ENCODE data around the gene CBX3. TPM values are rescaled to one million over a fixed set of nuclear protein-coding genes. Genes with fewer than 3 reads are reported as not detected.
A peak's percentile ranks its signal among the peaks of the same experiment; 100 is the strongest.

Gene CBX3
- total and polyA plus RNA-seq, 2 of the 13 experiments (the other 11 are each of a cell fraction or from before 2014, with no cell fraction given), result 53.9 to 249 TPM

DNA sequence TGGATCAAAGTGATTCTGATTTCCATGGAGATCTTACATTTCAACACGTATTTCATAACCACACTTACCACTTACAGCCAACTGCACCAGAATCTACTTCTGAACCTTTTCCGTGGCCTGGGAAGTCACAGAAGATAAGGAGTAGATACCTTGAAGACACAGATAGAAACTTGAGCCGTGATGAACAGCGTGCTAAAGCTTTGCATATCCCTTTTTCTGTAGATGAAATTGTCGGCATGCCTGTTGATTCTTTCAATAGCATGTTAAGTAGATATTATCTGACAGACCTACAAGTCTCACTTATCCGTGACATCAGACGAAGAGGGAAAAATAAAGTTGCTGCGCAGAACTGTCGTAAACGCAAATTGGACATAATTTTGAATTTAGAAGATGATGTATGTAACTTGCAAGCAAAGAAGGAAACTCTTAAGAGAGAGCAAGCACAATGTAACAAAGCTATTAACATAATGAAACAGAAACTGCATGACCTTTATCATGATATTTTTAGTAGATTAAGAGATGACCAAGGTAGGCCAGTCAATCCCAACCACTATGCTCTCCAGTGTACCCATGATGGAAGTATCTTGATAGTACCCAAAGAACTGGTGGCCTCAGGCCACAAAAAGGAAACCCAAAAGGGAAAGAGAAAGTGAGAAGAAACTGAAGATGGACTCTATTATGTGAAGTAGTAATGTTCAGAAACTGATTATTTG, 16.3 kb upstream of the CBX3 start:
- Histone ChIP-seq H3K4me2 (ENCODE audit: low read depth, low read length) (no peak overlapping the region), H3K27ac (ENCODE audit: extremely low read length, insufficient read depth, low read length) (no peak overlapping the region), H3K4me1 (ENCODE audit: insufficient read depth, low read length) (peaks cover 30% of the 10 kb centered on the region), H4K20me1 (ENCODE audit: insufficient read depth, low read length) (peaks cover 40% of the 10 kb centered on the region), H3K9me3 (ENCODE audit: low read length) (no peaks in the 10 kb centered on the region), H3K9ac (ENCODE audit: insufficient read depth, low read depth, low read length) (no peak overlapping the region), H2AFZ (ENCODE audit: low read length) (no peak overlapping the region), H3K79me2 (ENCODE audit: insufficient read depth, low read length) (no peaks in the 10 kb centered on the region), H3K4me3 (replicated peaks in 1 of 3; ENCODE audit: insufficient read depth in 1 of 3, low read depth in 2 of 3, low read length in 3 of 3) (no peak overlapping the region), H3K27me3 (ENCODE audit: control insufficient read depth in 1 of 2, insufficient read depth in 2 of 2, low read length in 2 of 2) (no peaks in the 10 kb centered on the region), H3K36me3 (replicated peaks in 1 of 2; ENCODE audit: control insufficient read depth in 1 of 2, insufficient read depth in 2 of 2, low read length in 2 of 2) (peaks cover 0 to 8% of the 10 kb centered on the region in 2 experiments; a peak in 2 of 5 replicates)
- intact Hi-C loops (cut with micrococcal nuclease; ENCODE audit: unreplicated experiment) (no loop called here), in situ Hi-C loops (cut with HindIII; ENCODE audit: extremely low pct_ligation_motif_present, low pct_unique_long_range_greater_than_20kb) (loop anchor here (10.0 kb wide), 1 partner anchor 90 kb away; no protein-coding TSS in a partner anchor)
- no peak for DNase-seq (ENCODE audit: low spot score)
- no peak for FAIRE-seq
- 97% methylated on average over 10 of the region's 10 CpGs for WGBS (ENCODE audit: low lambda C conversion rate)
- TSS peak; percentile 66 for BruUV-seq (replicated peaks)
- ChIA-PET CTCF (ENCODE audit: low intra/inter-chr PET ratio, low total read pairs) (no interaction called here), POLR2A (interaction anchor here (1.5 kb wide), 1 partner anchor 15 kb away, joined by 6 read pairs; the partner anchor contains the start of gene HNRNPA2B1)
- no peak for ATAC-seq
- TF ChIP-seq ZNF83 (CRISPR knock-in tag; IDR thresholded peaks at IDR 0.05; ENCODE audit: borderline replicate concordance), result no peak
- TF ChIP-seq ZBTB37 (CRISPR knock-in tag; IDR thresholded peaks at IDR 0.05), result no peak
- TF ChIP-seq, protein P1, sequence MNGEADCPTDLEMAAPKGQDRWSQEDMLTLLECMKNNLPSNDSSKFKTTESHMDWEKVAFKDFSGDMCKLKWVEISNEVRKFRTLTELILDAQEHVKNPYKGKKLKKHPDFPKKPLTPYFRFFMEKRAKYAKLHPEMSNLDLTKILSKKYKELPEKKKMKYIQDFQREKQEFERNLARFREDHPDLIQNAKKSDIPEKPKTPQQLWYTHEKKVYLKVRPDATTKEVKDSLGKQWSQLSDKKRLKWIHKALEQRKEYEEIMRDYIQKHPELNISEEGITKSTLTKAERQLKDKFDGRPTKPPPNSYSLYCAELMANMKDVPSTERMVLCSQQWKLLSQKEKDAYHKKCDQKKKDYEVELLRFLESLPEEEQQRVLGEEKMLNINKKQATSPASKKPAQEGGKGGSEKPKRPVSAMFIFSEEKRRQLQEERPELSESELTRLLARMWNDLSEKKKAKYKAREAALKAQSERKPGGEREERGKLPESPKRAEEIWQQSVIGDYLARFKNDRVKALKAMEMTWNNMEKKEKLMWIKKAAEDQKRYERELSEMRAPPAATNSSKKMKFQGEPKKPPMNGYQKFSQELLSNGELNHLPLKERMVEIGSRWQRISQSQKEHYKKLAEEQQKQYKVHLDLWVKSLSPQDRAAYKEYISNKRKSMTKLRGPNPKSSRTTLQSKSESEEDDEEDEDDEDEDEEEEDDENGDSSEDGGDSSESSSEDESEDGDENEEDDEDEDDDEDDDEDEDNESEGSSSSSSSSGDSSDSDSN (CRISPR knock-in tag; IDR thresholded peaks at IDR 0.05), result no peak
- TF ChIP-seq TARDBP (CRISPR knock-in tag; IDR thresholded peaks at IDR 0.05), result no peak
- TF ChIP-seq ZNF33B (CRISPR knock-in tag; IDR thresholded peaks at IDR 0.05), result no peak
- TF ChIP-seq DBP (CRISPR knock-in tag; IDR thresholded peaks at IDR 0.05; ENCODE audit: not compliant biosample characterization), result no peak
- peak; percentile 5 for TF ChIP-seq AGO1 (IDR thresholded peaks at IDR 0.05; ENCODE audit: low read depth, low read length, poor library complexity, severe bottlenecking)
- TF ChIP-seq ZNF616 (CRISPR knock-in tag; IDR thresholded peaks at IDR 0.05; ENCODE audit: low read depth), result no peak
- TF ChIP-seq JUND (CRISPR knock-in tag; IDR thresholded peaks at IDR 0.05), result no peak
- no peak for TF ChIP-seq ZNF558 (CRISPR knock-in tag; IDR thresholded peaks at IDR 0.05; ENCODE audit: borderline replicate concordance)
- TF ChIP-seq ESRRA (CRISPR knock-in tag; IDR thresholded peaks at IDR 0.05; ENCODE audit: low read depth), result no peak
- TF ChIP-seq, protein P2, sequence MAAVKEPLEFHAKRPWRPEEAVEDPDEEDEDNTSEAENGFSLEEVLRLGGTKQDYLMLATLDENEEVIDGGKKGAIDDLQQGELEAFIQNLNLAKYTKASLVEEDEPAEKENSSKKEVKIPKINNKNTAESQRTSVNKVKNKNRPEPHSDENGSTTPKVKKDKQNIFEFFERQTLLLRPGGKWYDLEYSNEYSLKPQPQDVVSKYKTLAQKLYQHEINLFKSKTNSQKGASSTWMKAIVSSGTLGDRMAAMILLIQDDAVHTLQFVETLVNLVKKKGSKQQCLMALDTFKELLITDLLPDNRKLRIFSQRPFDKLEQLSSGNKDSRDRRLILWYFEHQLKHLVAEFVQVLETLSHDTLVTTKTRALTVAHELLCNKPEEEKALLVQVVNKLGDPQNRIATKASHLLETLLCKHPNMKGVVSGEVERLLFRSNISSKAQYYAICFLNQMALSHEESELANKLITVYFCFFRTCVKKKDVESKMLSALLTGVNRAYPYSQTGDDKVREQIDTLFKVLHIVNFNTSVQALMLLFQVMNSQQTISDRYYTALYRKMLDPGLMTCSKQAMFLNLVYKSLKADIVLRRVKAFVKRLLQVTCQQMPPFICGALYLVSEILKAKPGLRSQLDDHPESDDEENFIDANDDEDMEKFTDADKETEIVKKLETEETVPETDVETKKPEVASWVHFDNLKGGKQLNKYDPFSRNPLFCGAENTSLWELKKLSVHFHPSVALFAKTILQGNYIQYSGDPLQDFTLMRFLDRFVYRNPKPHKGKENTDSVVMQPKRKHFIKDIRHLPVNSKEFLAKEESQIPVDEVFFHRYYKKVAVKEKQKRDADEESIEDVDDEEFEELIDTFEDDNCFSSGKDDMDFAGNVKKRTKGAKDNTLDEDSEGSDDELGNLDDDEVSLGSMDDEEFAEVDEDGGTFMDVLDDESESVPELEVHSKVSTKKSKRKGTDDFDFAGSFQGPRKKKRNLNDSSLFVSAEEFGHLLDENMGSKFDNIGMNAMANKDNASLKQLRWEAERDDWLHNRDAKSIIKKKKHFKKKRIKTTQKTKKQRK (IDR thresholded peaks at IDR 0.05; ENCODE audit: low read length), result no peak
- no peak for TF ChIP-seq ZBTB38 (CRISPR knock-in tag; IDR thresholded peaks at IDR 0.05)
- no peak for TF ChIP-seq ZNF660 (CRISPR knock-in tag; IDR thresholded peaks at IDR 0.05; ENCODE audit: borderline replicate concordance, low read depth)
- peak; percentile 58; the same call in 1 of the 2 replicates for TF ChIP-seq SSRP1 (CRISPR knock-in tag; IDR thresholded peaks at IDR 0.05)
- no peak for TF ChIP-seq PCBP2 (optimal IDR thresholded peaks at IDR 0.05; ENCODE audit: low read depth, low read length, poor library complexity, severe bottlenecking)

Data from HepG2 (cell line).